Endothelial cell of umbilical vein (primary cell): ENCODE data around the gene CDC42EP3. TPM values are rescaled to one million over a fixed set of nuclear protein-coding genes. Genes with fewer than 3 reads are reported as not detected.

Experiments
- BruUV-seq: library from RNA; stranded (reverse); fragments of 400-500 nt; replicated peaks from 2 replicates; lab custom pipeline; 2021; lab: Mats Ljungman, UMichigan
- CTCF ChIA-PET: fragments of 300-600, 350-600 bp; sonication (Branson Sonifier 250); formaldehyde crosslinking; loops from one replicate; lab custom pipeline; 2021; ENCODE audit warnings: antibody characterized with exemption, inconsistent platforms; lab: Charles Lee
- POLR2A ChIA-PET: fragments of 300-600, 350-600 bp; sonication (Branson Sonifier 250); formaldehyde crosslinking; loops from one replicate; lab custom pipeline; 2021; ENCODE audit warnings: antibody characterized with exemption, inconsistent platforms; lab: Charles Lee
- DNase-seq: peaks from one replicate; pipeline ENCODE4 v3.0.0-alpha.2; 2011; ENCODE audit warnings: low read depth, low spot score
- FAIRE-seq: peaks from 2 replicates; lab custom pipeline; 2011; peaks lifted over from hg19 to GRCh38; lab: Jason Lieb, UNC
- H2AFZ ChIP-seq: 2 replicates; pipeline ENCODE4 v1.6.0; 2012; ENCODE audit warnings: low read depth, low read length, control low read depth, inconsistent platforms
- H3K27ac ChIP-seq: 2 replicates; pipeline ENCODE4 v1.5.1; 2011; ENCODE audit warnings: low read depth, mild to moderate bottlenecking, control low read depth, low read length, moderate library complexity; ENCODE audit not compliant: insufficient read depth
- H3K27me3 ChIP-seq, 2 experiments: 2 replicates each; pipeline versions ENCODE4 v1.6.0 to v1.6.1; 2011; ENCODE audit warnings: low read length in 2 of 2, mixed read lengths in 1 of 2; ENCODE audit not compliant: control insufficient read depth in 2 of 2, insufficient read depth in 2 of 2
- H3K36me3 ChIP-seq, 2 experiments: 2 replicates in 1 of 2; 3 replicates in 1 of 2; pipeline ENCODE4 v1.5.1; 2011; ENCODE audit warnings: low read length in 2 of 2, mild to moderate bottlenecking in 1 of 2, moderate library complexity in 1 of 2; ENCODE audit not compliant: control insufficient read depth in 2 of 2, insufficient read depth in 2 of 2; ENCODE audit errors: extremely low read depth in 1 of 2
- H3K4me1 ChIP-seq: 3 replicates; pipeline ENCODE4 v1.5.1; 2011; ENCODE audit warnings: mild to moderate bottlenecking, low read length; ENCODE audit not compliant: control insufficient read depth, insufficient read depth; ENCODE audit errors: extremely low read depth
- H3K4me2 ChIP-seq: 2 replicates; pipeline ENCODE4 v1.6.1; 2011; ENCODE audit warnings: low read length, control low read depth, mixed read lengths; ENCODE audit not compliant: insufficient read depth
- H3K4me3 ChIP-seq, 3 experiments: fragments of 200-600 bp in 1 of 3; sonication (generic), shearing (Covaris generic) in 1 of 3; replicated peaks in 1 of 3; 2 replicates each; pipeline ENCODE4 v1.5.1; 2011 to 2016; ENCODE audit warnings: control low read depth in 3 of 3, low read length in 3 of 3, mild to moderate bottlenecking in 2 of 3, inconsistent platforms in 1 of 3, low read depth in 1 of 3, moderate library complexity in 1 of 3; ENCODE audit not compliant: insufficient read depth in 1 of 3
- H3K79me2 ChIP-seq: 2 replicates; pipeline ENCODE4 v1.6.0; 2012; ENCODE audit warnings: low read length, inconsistent platforms; ENCODE audit not compliant: control insufficient read depth, insufficient read depth
- H3K9ac ChIP-seq: replicated peaks from 2 replicates; pipeline ENCODE3; 2011; ENCODE audit warnings: low read length, control low read depth; ENCODE audit not compliant: insufficient read depth; ENCODE audit errors: extremely low read depth
- H3K9me1 ChIP-seq: replicated peaks from 3 replicates; pipeline ENCODE4 v1.6.0; 2011; ENCODE audit warnings: mild to moderate bottlenecking, low read length; ENCODE audit not compliant: control insufficient read depth, insufficient read depth; ENCODE audit errors: extremely low read depth
- H3K9me3 ChIP-seq: replicated peaks from 2 replicates; pipeline ENCODE4 v1.5.1; 2012; ENCODE audit warnings: low read length, inconsistent platforms; ENCODE audit not compliant: control insufficient read depth, insufficient read depth
- H4K20me1 ChIP-seq: replicated peaks from 2 replicates; pipeline ENCODE3; 2011; ENCODE audit warnings: mild to moderate bottlenecking, low read length; ENCODE audit not compliant: control insufficient read depth, insufficient read depth; ENCODE audit errors: extremely low read depth
- CTCF ChIP-seq, 2 donors: IDR thresholded peaks; 1 replicate in 1 of 2; 2 replicates in 1 of 2; pipeline ENCODE4 v1.5.1; 2011; ENCODE audit warnings: low read length in 2 of 2, mild to moderate bottlenecking in 2 of 2, moderate library complexity in 2 of 2, control low read depth in 1 of 2, inconsistent platforms in 1 of 2, low read depth in 1 of 2; ENCODE audit not compliant: insufficient read depth in 1 of 2; ENCODE audit errors: extremely low read depth in 1 of 2
- EZH2 ChIP-seq: IDR thresholded peaks from 2 replicates; pipeline ENCODE4 v1.6.1; 2012; ENCODE audit warnings: borderline replicate concordance, low read depth, mild to moderate bottlenecking, moderate library complexity, low read length, inconsistent platforms; ENCODE audit not compliant: severe bottlenecking
- FOS ChIP-seq: IDR thresholded peaks from 2 replicates; pipeline ENCODE4 v1.6.1; 2011; ENCODE audit warnings: mild to moderate bottlenecking, low read length, moderate library complexity, borderline replicate concordance; ENCODE audit not compliant: insufficient read depth
- GATA2 ChIP-seq: IDR thresholded peaks from 2 replicates; pipeline ENCODE4 v1.7.0; 2011; ENCODE audit warnings: low read depth, mild to moderate bottlenecking, moderate library complexity, mixed read lengths, low read length; ENCODE audit not compliant: insufficient read length, insufficient read depth
- MYC ChIP-seq: IDR thresholded peaks from one replicate; pipeline ENCODE4 v1.6.1; 2011; ENCODE audit warnings: mild to moderate bottlenecking, low read depth, low read length
- POLR2A ChIP-seq: IDR thresholded peaks from 2 replicates; pipeline ENCODE4 v1.6.1; 2012; ENCODE audit warnings: low read depth, mild to moderate bottlenecking, control low read depth, low read length
- POLR2AphosphoS5 ChIP-seq: IDR thresholded peaks from 2 replicates; pipeline ENCODE4 v1.6.1; 2012; ENCODE audit warnings: low read depth, mild to moderate bottlenecking, control low read depth, low read length, moderate library complexity; ENCODE audit not compliant: insufficient read depth
- dilution Hi-C: fragments of 300-500 bp; cut with MboI; formaldehyde crosslinking; loops from one replicate; pipeline ENCODE4 v1.15.0; 2019; ENCODE audit warnings: low sequenced_read_pairs; ENCODE audit not compliant: extremely low pct_ligation_motif_present
- intact Hi-C: fragments of 100-400 bp; cut with micrococcal nuclease; formaldehyde crosslinking; loops from one replicate; pipeline ENCODE4 v1.10.0; 2022
- polyA plus RNA-seq, 4 experiments: library from polyadenylated mRNA; depleted of rRNA in 3 of 4; stranded (reverse) in 3 of 4; unstranded in 1 of 4; fragments of >200 nt; gene quantifications; 2 replicates each; pipeline versions ENCODE4 v1.2.1 to v1.2.3, GENCODE V29; 2011 to 2012; ENCODE audit warnings: missing spikeins in 1 of 4
- total RNA-seq: library from RNA; stranded (reverse); gene quantifications from 2 replicates; pipeline ENCODE4 v1.2.3, GENCODE V29; 2021

Gene CDC42EP3
- total and polyA plus RNA-seq, 2 donors (not counting 3 experiments of a cell fraction or from before 2014, with no cell fraction given) = 14.6 to 54.7 TPM

- H3K27ac ChIP-seq = no peak overlapping the region
- H3K36me3 ChIP-seq = no peaks in the 10 kb centered on the region
- dilution Hi-C loops = no loop called here
- H3K4me3 ChIP-seq = no peak overlapping the region
- POLR2A ChIA-PET = no interaction called here
- FAIRE-seq (no peak), DNase-seq (no peak)
- no peaks in the 10 kb centered on the region for H3K27me3 ChIP-seq
- intact Hi-C loops = no loop called here
- no peak overlapping the region for H3K9ac ChIP-seq
- H3K79me2 ChIP-seq = no peaks in the 10 kb centered on the region
- H3K4me2 ChIP-seq = no peak overlapping the region
- no TSS peak for BruUV-seq
- H3K9me3 ChIP-seq = no peaks in the 10 kb centered on the region
- no peaks in the 10 kb centered on the region for H3K9me1 ChIP-seq
- H4K20me1 ChIP-seq = no peaks in the 10 kb centered on the region
- no peaks in the 10 kb centered on the region for H3K4me1 ChIP-seq
- no peak overlapping the region for H2AFZ ChIP-seq
- TF ChIP-seq FOS = peak; percentile 11
- TF ChIP-seq GATA2 = no peak
- CTCF ChIA-PET = no interaction called here
Measured at GRCh38 chr2:37705191-37705590, 33.7 kb upstream of the CDC42EP3 start.

- no peaks in the 10 kb centered on the region for H3K9me3 ChIP-seq
- H3K9me1 ChIP-seq = no peaks in the 10 kb centered on the region
- no peak overlapping the region for H3K4me3 ChIP-seq
- ChIA-PET CTCF (interaction anchor here (0.6 to 2.0 kb wide), 5 partner anchors 14 to 285 kb away, joined by 3 to 7 read pairs (median 5); no protein-coding TSS in a partner anchor), POLR2A (no interaction called here)
- no TSS peak for BruUV-seq
- H3K4me1 ChIP-seq = peaks cover 15% of the 10 kb centered on the region
- TF ChIP-seq POLR2AphosphoS5 (no peak), MYC (no peak), CTCF (IDR thresholded peaks at IDR 0.05; ENCODE audit: extremely low read depth in 1 of 2, insufficient read depth in 1 of 2, low read depth in 1 of 2, low read length in 2 of 2) (no peak), GATA2 (no peak), POLR2A (no peak), FOS (no peak), EZH2 (no peak)
- no peaks in the 10 kb centered on the region for H4K20me1 ChIP-seq
- DNase-seq = no peak
- dilution Hi-C loops = no loop called here
- H3K27me3 ChIP-seq = no peaks in the 10 kb centered on the region
- peak overlapping the region; percentile 37 for H2AFZ ChIP-seq
- H3K79me2 ChIP-seq = no peaks in the 10 kb centered on the region
- FAIRE-seq = no peak
- peak overlapping the region; percentile 18 for H3K27ac ChIP-seq
- peak overlapping the region; percentile 23 for H3K9ac ChIP-seq
- intact Hi-C loops = no loop called here
- no peaks in the 10 kb centered on the region for H3K36me3 ChIP-seq
- H3K4me2 ChIP-seq = peak overlapping the region; percentile 70
Measured at GRCh38 chr2:37698931-37699481, 27.6 kb upstream of the CDC42EP3 start.
